RWPE2 (cell line): ENCODE measurements around the gene CACNG4.

ENCODE experiments used
- ATAC-seq: fragments of 200-7000 bp; cut with Tn5 transposase; 3 replicates; pipeline ENCODE4 v1.9.1; 2021; ENCODE audit warnings: low read depth
- DNase-seq: peaks from one replicate; pipeline ENCODE4 v3.0.0-alpha.2; 2020; ENCODE audit warnings: low spot score
- H3K27ac ChIP-seq: fragments of 450-650 bp; 2 replicates; pipeline ENCODE4 v1.5.1; 2017; ENCODE audit warnings: mild to moderate bottlenecking; ENCODE audit not compliant: poor library complexity, severe bottlenecking
- H3K27me3 ChIP-seq: fragments of 250-450 bp; sonication (Bioruptor Pico); 2 replicates; pipeline ENCODE4 v1.5.1; 2021; ENCODE audit warnings: mild to moderate bottlenecking, moderate library complexity; ENCODE audit not compliant: insufficient read depth, poor library complexity, severe bottlenecking
- H3K36me3 ChIP-seq: fragments of 250-450 bp; sonication (Bioruptor Pico); 2 replicates; pipeline ENCODE4 v1.5.1; 2020; ENCODE audit warnings: low read depth, mild to moderate bottlenecking, moderate library complexity
- H3K4me1 ChIP-seq: fragments of 250-450 bp; sonication (Bioruptor Pico); 2 replicates; pipeline ENCODE4 v1.5.1; 2021; ENCODE audit warnings: mild to moderate bottlenecking, moderate library complexity; ENCODE audit not compliant: insufficient read depth, poor library complexity, severe bottlenecking
- H3K4me3 ChIP-seq: fragments of 250-450 bp; sonication (Bioruptor Pico); 2 replicates; pipeline ENCODE4 v1.5.1; 2021; ENCODE audit warnings: mild to moderate bottlenecking, moderate library complexity; ENCODE audit not compliant: severe bottlenecking
- H3K9me3 ChIP-seq: fragments of 250-450 bp; sonication (Bioruptor Pico); 2 replicates; pipeline ENCODE4 v1.5.1; 2021; ENCODE audit warnings: mild to moderate bottlenecking, moderate library complexity; ENCODE audit not compliant: severe bottlenecking
- CTCF ChIP-seq: fragments of 450-650 bp; IDR thresholded peaks from one replicate; pipeline ENCODE4 v1.5.1; 2017; ENCODE audit warnings: mild to moderate bottlenecking, moderate library complexity; ENCODE audit not compliant: poor library complexity, severe bottlenecking

CACNG4 gene

DNA sequence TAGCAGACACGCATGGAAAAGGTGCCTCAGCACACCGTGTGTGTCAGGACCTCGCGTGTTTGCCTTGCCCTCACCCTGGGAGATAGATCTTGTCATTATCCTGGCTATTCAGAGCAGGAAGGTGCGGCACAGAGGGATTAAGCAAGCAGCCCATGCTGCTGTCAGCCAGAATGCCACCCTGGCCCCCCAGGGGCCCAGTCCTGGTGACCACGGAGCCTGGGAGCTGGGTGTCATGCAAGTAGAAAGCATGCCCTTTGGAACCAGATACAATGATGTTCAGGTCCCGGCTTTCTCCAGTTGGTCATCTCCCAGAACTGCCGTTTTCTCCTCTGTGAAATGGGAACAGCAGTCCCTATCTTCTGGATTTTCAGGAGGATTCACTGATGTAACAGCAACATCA is 29.9 kb downstream of the CACNG4 start:
- ATAC-seq (no peak), DNase-seq (no peak)
- Histone ChIP-seq H3K27ac (no peak overlapping the region), H3K4me1 (no peaks in the 10 kb centered on the region), H3K4me3 (no peak overlapping the region), H3K36me3 (no peaks in the 10 kb centered on the region), H3K9me3 (no peaks in the 10 kb centered on the region), H3K27me3 (no peaks in the 10 kb centered on the region)
- no peak for TF ChIP-seq CTCF

DNA sequence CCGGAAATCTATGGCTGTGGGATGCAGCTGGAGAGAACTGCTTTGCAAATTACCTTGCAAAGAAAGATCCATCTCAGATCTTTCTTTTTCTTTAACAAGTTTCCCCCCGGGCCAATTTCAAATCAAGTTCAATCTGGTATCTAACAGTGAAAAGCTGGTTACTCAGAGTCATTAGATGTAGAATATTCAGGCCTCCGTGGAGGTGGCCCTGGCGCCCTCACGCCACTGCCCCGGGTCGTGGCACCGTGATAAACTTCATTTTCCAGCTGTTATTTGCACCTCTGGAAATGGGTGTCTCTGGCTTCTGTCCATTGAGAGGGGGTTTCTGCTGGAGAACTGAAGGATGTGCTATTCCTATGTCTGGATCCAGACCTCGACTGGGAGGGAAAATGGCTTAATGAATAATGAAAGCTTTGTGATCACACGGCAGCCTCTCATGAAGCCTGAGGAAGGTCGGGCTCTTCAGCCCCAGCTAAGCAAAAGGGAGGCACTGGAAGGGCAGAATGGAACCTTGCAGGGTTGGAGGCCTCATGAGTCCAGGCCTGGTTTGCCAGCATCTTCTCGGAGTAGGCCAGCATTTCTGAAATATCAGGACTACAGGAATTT is 30.5 kb downstream of the CACNG4 start:
- H3K27ac ChIP-seq, result no peak overlapping the region
- H3K4me1 ChIP-seq, result no peaks in the 10 kb centered on the region
- no peaks in the 10 kb centered on the region for H3K9me3 ChIP-seq
- no peak for DNase-seq
- H3K4me3 ChIP-seq, result no peak overlapping the region
- no peak for ATAC-seq
- no peak for TF ChIP-seq CTCF
- H3K27me3 ChIP-seq, result no peaks in the 10 kb centered on the region
- H3K36me3 ChIP-seq, result no peaks in the 10 kb centered on the region

DNA sequence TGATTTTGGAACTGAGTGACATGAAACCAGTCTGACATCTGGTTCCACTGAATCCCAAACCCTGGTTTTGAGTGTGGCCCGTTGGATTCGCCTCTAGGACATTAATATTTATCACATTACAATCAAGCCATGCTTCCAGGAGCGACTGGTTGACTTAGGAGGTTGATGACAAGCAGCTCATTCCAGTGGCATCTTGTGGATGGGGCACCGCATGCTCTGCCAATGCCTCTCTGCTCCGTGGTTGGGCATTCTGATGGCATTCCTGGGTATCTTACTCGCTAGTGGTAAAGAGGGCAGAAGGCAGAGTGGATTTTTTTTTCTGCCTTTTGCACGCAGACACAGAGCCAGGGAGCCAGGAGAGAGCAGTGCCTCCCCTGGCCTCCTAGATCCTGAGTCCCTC is 31.4 kb downstream of the CACNG4 start:
- no peaks in the 10 kb centered on the region for H3K9me3 ChIP-seq
- H3K4me3 ChIP-seq, result no peak overlapping the region
- H3K27ac ChIP-seq, result no peak overlapping the region
- H3K4me1 ChIP-seq, result no peaks in the 10 kb centered on the region
- DNase-seq, result no peak
- no peaks in the 10 kb centered on the region for H3K27me3 ChIP-seq
- H3K36me3 ChIP-seq, result no peaks in the 10 kb centered on the region
- TF ChIP-seq CTCF, result no peak
- ATAC-seq, result no peak

- Histone ChIP-seq H3K27me3 (no peaks in the 10 kb centered on the region), H3K9me3 (no peaks in the 10 kb centered on the region), H3K36me3 (no peaks in the 10 kb centered on the region), H3K4me3 (no peak overlapping the region), H3K4me1 (no peaks in the 10 kb centered on the region), H3K27ac (no peak overlapping the region)
- DNase-seq (no peak), ATAC-seq (no peak)
- TF ChIP-seq CTCF, result no peak
These were observed 32.4 kb downstream of the CACNG4 start for GRCh38 chr17:66996926-66997325.

DNA sequence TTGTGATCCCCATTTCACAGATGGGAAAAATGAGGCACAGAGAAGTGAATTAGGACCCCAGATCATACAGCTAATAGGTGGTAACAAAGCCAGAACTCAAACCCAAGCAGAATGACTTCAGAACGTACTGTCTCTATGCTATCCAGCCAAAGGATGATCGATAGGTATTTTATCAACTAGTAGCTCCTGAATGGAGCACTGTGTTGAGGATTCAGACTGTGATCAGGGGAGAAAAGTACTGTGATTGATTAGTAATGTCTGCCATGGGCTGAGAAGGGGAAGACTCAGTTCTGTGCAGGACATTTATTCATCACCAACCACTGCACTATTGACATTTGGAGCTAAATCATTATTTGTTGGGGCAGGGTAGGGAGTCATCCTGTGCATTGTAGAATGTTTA is 38.7 kb downstream of the CACNG4 start:
- Histone ChIP-seq H3K36me3 (no peaks in the 10 kb centered on the region), H3K9me3 (peaks cover 2% of the 10 kb centered on the region), H3K4me1 (no peaks in the 10 kb centered on the region), H3K27ac (no peak overlapping the region), H3K4me3 (no peak overlapping the region), H3K27me3 (no peaks in the 10 kb centered on the region)
- ATAC-seq (no peak), DNase-seq (no peak)
- no peak for TF ChIP-seq CTCF
